HepG2 (cell line): ENCODE results near the gene STX5. TPM values are rescaled to one million over a fixed set of nuclear protein-coding genes. Genes with fewer than 3 reads are reported as not detected.

ENCODE experiments used
- CHD2 ChIP-seq: IDR thresholded peaks from 2 replicates; pipeline ENCODE4 v1.6.1; 2011; ENCODE audit warnings: low read depth, low read length, improper control_type of control experiment
- CREB1 ChIP-seq, 2 experiments: fragments of 450-650 bp in 1 of 2; IDR thresholded peaks; 2 replicates each; pipeline ENCODE4 v1.6.1; 2016 to 2017; ENCODE audit warnings: control low read depth in 1 of 2, mild to moderate bottlenecking in 1 of 2, missing compliant biosample characterization in 1 of 2, missing genetic modification characterization in 1 of 2
- ETV5 ChIP-seq: IDR thresholded peaks from 2 replicates; pipeline ENCODE4 v1.6.1; 2018; ENCODE audit warnings: missing biosample characterization, missing genetic modification reagents, inconsistent platforms, borderline replicate concordance
- FOXK2 ChIP-seq: fragments of 450-650 bp; IDR thresholded peaks from 2 replicates; pipeline ENCODE4 v1.6.1; 2016
- KLF9 ChIP-seq: IDR thresholded peaks from 2 replicates; pipeline ENCODE4 v1.6.1; 2016; ENCODE audit warnings: low read depth
- MIER3 ChIP-seq: IDR thresholded peaks from 2 replicates; pipeline ENCODE4 v1.6.1; 2016; ENCODE audit warnings: missing compliant biosample characterization, borderline replicate concordance
- NR1H2 ChIP-seq: sonication (generic); formaldehyde crosslinking; IDR thresholded peaks from 2 replicates; pipeline ENCODE4 v1.8.1; 2022; ENCODE audit warnings: low read depth, missing genetic modification reagents, borderline replicate concordance
- ZC3H4 ChIP-seq: sonication (generic); formaldehyde crosslinking; IDR thresholded peaks from 2 replicates; pipeline ENCODE4 v1.4.0; 2020; ENCODE audit warnings: missing genetic modification reagents, borderline replicate concordance
- ZNF101 ChIP-seq: sonication (generic); formaldehyde crosslinking; IDR thresholded peaks from 2 replicates; pipeline ENCODE4 v1.4.0; 2020; ENCODE audit warnings: mild to moderate bottlenecking, low read depth, missing genetic modification reagents, borderline replicate concordance
- ZNF512B ChIP-seq: sonication (generic); formaldehyde crosslinking; IDR thresholded peaks from 2 replicates; pipeline ENCODE4 v1.5.1; 2020; ENCODE audit warnings: missing genetic modification reagents, mild to moderate bottlenecking, borderline replicate concordance
- ZNF747 ChIP-seq: sonication (generic); formaldehyde crosslinking; IDR thresholded peaks from 2 replicates; pipeline ENCODE4 v1.8.1; 2023; ENCODE audit warnings: missing genetic modification reagents, mild to moderate bottlenecking, borderline replicate concordance
- polyA plus RNA-seq, 8 experiments: library from polyadenylated mRNA; depleted of rRNA in 3 of 8; stranded (reverse) in 7 of 8; unstranded in 1 of 8; fragments of >200 nt; fragmentation: Illumina TruSeq in 4 of 8; extraction: Trizol in 4 of 8; gene quantifications; 2 replicates each; pipeline versions ENCODE4 v1.2.1 to v1.2.3, GENCODE V29; 2011 to 2016; ENCODE audit warnings: low read depth in 4 of 8, missing spikeins in 1 of 8, mixed read lengths in 1 of 8; ENCODE audit not compliant: insufficient read depth in 1 of 8
- total RNA-seq, 5 experiments: library from RNA; depleted of rRNA; stranded (reverse); fragments of >200 nt; fragmentation: Illumina TruSeq; extraction: Trizol; gene quantifications; 2 replicates each; pipeline ENCODE4 v1.2.3, GENCODE V29; 2016; ENCODE audit warnings: low read depth in 1 of 5
- TF ChIP-seq, protein P1 (sequence below): sonication (generic); formaldehyde crosslinking; IDR thresholded peaks from 2 replicates; pipeline ENCODE4 v1.4.0; 2020; ENCODE audit warnings: low read depth, missing genetic modification reagents
- TF ChIP-seq, protein P2 (sequence below): sonication (generic); formaldehyde crosslinking; IDR thresholded peaks from 2 replicates; pipeline ENCODE4 v1.4.0; 2020; ENCODE audit warnings: mild to moderate bottlenecking, missing genetic modification reagents
- TF ChIP-seq, protein P3 (sequence below): sonication (generic); formaldehyde crosslinking; IDR thresholded peaks from 2 replicates; pipeline ENCODE4; 2020; ENCODE audit warnings: missing genetic modification reagents, mild to moderate bottlenecking, borderline replicate concordance
- TF ChIP-seq, protein P4 (sequence below): sonication (generic); formaldehyde crosslinking; IDR thresholded peaks from 2 replicates; pipeline ENCODE4 v1.9.0; 2021; ENCODE audit warnings: missing genetic modification reagents, borderline replicate concordance

The STX5 gene
- total and polyA plus RNA-seq, 2 of the 13 experiments (the other 11 are each of a cell fraction or from before 2014, with no cell fraction given), result 26.9 to 30.0 TPM

- TF ChIP-seq ZNF512B (CRISPR knock-in tag), result no peak
- TF ChIP-seq CREB1 (IDR thresholded peaks at IDR 0.05), result no peak
- TF ChIP-seq CREB1 (CRISPR knock-in tag; IDR thresholded peaks at IDR 0.05), result no peak
- no peak for TF ChIP-seq ETV5 (CRISPR knock-in tag)
- TF ChIP-seq, protein P1, sequence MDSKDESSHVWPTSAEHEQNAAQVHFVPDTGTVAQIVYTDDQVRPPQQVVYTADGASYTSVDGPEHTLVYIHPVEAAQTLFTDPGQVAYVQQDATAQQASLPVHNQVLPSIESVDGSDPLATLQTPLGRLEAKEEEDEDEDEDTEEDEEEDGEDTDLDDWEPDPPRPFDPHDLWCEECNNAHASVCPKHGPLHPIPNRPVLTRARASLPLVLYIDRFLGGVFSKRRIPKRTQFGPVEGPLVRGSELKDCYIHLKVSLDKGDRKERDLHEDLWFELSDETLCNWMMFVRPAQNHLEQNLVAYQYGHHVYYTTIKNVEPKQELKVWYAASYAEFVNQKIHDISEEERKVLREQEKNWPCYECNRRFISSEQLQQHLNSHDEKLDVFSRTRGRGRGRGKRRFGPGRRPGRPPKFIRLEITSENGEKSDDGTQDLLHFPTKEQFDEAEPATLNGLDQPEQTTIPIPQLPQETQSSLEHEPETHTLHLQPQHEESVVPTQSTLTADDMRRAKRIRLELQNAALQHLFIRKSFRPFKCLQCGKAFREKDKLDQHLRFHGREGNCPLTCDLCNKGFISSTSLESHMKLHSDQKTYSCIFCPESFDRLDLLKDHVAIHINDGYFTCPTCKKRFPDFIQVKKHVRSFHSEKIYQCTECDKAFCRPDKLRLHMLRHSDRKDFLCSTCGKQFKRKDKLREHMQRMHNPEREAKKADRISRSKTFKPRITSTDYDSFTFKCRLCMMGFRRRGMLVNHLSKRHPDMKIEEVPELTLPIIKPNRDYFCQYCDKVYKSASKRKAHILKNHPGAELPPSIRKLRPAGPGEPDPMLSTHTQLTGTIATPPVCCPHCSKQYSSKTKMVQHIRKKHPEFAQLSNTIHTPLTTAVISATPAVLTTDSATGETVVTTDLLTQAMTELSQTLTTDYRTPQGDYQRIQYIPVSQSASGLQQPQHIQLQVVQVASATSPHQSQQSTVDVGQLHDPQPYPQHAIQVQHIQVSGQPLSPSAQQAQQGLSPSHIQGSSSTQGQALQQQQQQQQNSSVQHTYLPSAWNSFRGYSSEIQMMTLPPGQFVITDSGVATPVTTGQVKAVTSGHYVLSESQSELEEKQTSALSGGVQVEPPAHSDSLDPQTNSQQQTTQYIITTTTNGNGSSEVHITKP (CRISPR knock-in tag), result no peak
- TF ChIP-seq, protein P2, sequence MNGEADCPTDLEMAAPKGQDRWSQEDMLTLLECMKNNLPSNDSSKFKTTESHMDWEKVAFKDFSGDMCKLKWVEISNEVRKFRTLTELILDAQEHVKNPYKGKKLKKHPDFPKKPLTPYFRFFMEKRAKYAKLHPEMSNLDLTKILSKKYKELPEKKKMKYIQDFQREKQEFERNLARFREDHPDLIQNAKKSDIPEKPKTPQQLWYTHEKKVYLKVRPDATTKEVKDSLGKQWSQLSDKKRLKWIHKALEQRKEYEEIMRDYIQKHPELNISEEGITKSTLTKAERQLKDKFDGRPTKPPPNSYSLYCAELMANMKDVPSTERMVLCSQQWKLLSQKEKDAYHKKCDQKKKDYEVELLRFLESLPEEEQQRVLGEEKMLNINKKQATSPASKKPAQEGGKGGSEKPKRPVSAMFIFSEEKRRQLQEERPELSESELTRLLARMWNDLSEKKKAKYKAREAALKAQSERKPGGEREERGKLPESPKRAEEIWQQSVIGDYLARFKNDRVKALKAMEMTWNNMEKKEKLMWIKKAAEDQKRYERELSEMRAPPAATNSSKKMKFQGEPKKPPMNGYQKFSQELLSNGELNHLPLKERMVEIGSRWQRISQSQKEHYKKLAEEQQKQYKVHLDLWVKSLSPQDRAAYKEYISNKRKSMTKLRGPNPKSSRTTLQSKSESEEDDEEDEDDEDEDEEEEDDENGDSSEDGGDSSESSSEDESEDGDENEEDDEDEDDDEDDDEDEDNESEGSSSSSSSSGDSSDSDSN (CRISPR knock-in tag), result no peak
- TF ChIP-seq, protein P3, sequence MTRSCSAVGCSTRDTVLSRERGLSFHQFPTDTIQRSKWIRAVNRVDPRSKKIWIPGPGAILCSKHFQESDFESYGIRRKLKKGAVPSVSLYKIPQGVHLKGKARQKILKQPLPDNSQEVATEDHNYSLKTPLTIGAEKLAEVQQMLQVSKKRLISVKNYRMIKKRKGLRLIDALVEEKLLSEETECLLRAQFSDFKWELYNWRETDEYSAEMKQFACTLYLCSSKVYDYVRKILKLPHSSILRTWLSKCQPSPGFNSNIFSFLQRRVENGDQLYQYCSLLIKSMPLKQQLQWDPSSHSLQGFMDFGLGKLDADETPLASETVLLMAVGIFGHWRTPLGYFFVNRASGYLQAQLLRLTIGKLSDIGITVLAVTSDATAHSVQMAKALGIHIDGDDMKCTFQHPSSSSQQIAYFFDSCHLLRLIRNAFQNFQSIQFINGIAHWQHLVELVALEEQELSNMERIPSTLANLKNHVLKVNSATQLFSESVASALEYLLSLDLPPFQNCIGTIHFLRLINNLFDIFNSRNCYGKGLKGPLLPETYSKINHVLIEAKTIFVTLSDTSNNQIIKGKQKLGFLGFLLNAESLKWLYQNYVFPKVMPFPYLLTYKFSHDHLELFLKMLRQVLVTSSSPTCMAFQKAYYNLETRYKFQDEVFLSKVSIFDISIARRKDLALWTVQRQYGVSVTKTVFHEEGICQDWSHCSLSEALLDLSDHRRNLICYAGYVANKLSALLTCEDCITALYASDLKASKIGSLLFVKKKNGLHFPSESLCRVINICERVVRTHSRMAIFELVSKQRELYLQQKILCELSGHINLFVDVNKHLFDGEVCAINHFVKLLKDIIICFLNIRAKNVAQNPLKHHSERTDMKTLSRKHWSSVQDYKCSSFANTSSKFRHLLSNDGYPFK (CRISPR knock-in tag), result peak; percentile 53; the same call in 1 of the 2 replicates
- TF ChIP-seq CHD2, result no peak
- no peak for TF ChIP-seq ZNF747 (CRISPR knock-in tag)
- TF ChIP-seq FOXK2, result no peak
- no peak for TF ChIP-seq ZNF101
- no peak for TF ChIP-seq KLF9
- TF ChIP-seq ZC3H4, result peak; percentile 73; the same call in 1 of the 2 replicates
- TF ChIP-seq NR1H2 (CRISPR knock-in tag), result no peak
- TF ChIP-seq, protein P4, sequence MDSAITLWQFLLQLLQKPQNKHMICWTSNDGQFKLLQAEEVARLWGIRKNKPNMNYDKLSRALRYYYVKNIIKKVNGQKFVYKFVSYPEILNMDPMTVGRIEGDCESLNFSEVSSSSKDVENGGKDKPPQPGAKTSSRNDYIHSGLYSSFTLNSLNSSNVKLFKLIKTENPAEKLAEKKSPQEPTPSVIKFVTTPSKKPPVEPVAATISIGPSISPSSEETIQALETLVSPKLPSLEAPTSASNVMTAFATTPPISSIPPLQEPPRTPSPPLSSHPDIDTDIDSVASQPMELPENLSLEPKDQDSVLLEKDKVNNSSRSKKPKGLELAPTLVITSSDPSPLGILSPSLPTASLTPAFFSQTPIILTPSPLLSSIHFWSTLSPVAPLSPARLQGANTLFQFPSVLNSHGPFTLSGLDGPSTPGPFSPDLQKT (CRISPR knock-in tag), result no peak
- no peak for TF ChIP-seq MIER3 (CRISPR knock-in tag)
These were observed 10.4 kb upstream of the STX5 start (continued) for GRCh38 chr11:62842171-62842741.
